Gastrocnemius medialis (tissue), 4 donors: ENCODE measurements around the gene SEC22C. TPM values are rescaled to one million over a fixed set of nuclear protein-coding genes. Genes with fewer than 3 reads are reported as not detected.
A peak's percentile ranks its signal among the peaks of the same experiment; 100 is the strongest.

Experiments used
- ATAC-seq, 2 donors: fragments of 150-250 bp; one replicate each; pipeline ENCODE4 v1.9.1; 2016
- DNase-seq, 2 donors: peaks; one replicate each; pipeline ENCODE4 v3.0.0-alpha.2; 2019
- H3K27ac ChIP-seq, 4 donors: fragments of 200-600 bp; sonication (generic); 1 replicate in 1 of 4; 2 replicates in 3 of 4; pipeline ENCODE4 v1.5.1; 2016 to 2018; ENCODE audit warnings: mild to moderate bottlenecking in 2 of 4, moderate library complexity in 1 of 4
- H3K27me3 ChIP-seq, 3 donors: fragments of 200-600 bp; sonication (generic) in 2 of 3; 1 replicate in 1 of 3; 2 replicates in 2 of 3; pipeline versions ENCODE4 v1.5.1 to v1.6.0; 2016 to 2019; ENCODE audit warnings: mild to moderate bottlenecking in 1 of 3, moderate library complexity in 1 of 3
- H3K36me3 ChIP-seq, 2 donors: fragments of 200-600 bp; sonication (generic) in 1 of 2; one replicate each; pipeline ENCODE4 v1.5.1; 2017 to 2018
- H3K4me1 ChIP-seq, 2 donors: fragments of 200-600 bp; sonication (generic) in 1 of 2; one replicate each; pipeline ENCODE4 v1.5.1; 2016 to 2017; ENCODE audit warnings: mild to moderate bottlenecking in 2 of 2
- H3K4me3 ChIP-seq, 4 donors: fragments of 200-600 bp; sonication (generic) in 3 of 4; 1 replicate in 1 of 4; 2 replicates in 3 of 4; pipeline ENCODE4 v1.5.1; 2016 to 2019; ENCODE audit warnings: mild to moderate bottlenecking in 2 of 4
- H3K9me3 ChIP-seq, 3 donors: fragments of 200-600 bp; sonication (generic) in 2 of 3; 1 replicate in 1 of 3; 2 replicates in 2 of 3; pipeline ENCODE4 v1.5.1; 2016 to 2019
- CTCF ChIP-seq, 5 experiments: fragments of 450-650 bp in 3 of 5; fragments of 200-600 bp in 2 of 5; sonication (generic) in 2 of 5; IDR thresholded peaks in 4 of 5; conservative IDR thresholded peaks in 1 of 5; 1 replicate in 4 of 5; 2 replicates in 1 of 5; pipeline ENCODE4 v1.5.1; 2016 to 2019; ENCODE audit warnings: antibody characterized with exemption in 5 of 5, mild to moderate bottlenecking in 3 of 5, moderate library complexity in 3 of 5
- POLR2A ChIP-seq, 2 donors: fragments of 450-650 bp; IDR thresholded peaks; one replicate each; pipeline ENCODE4 v1.6.1; 2017; ENCODE audit warnings: antibody characterized with exemption in 2 of 2, mild to moderate bottlenecking in 2 of 2, moderate library complexity in 2 of 2
- in situ Hi-C, 4 donors: fragments of 200-750 bp; cut with MboI; loops; one replicate each; pipeline versions ENCODE4 v1.15.0 to v1.8.0; 2017; ENCODE audit warnings: low sequenced_read_pairs in 4 of 4
- intact Hi-C: fragments of 100-400 bp; cut with DNase I; formaldehyde crosslinking; loops from one replicate; pipeline ENCODE4 v1.15.1; 2023; ENCODE audit warnings: low total_unique reads
- total RNA-seq, 4 donors: library from RNA; depleted of rRNA; stranded (reverse); fragments of >200 nt; gene quantifications; one replicate each; pipeline versions ENCODE4 v1.1.0 to v1.2.3, GENCODE V29; 2016

The SEC22C gene
- total RNA-seq, 4 donors from 2014 or later = 35.5 to 54.6 (median 40.6) TPM

- in situ Hi-C loops = no loop called here
- Histone ChIP-seq H3K27ac (peak overlapping the region in 1 of 4 donors; percentile 15), H3K36me3 (no peaks in the 10 kb centered on the region), H3K4me3 (peak overlapping the region; percentile 38 to 57 (median 48)), H3K27me3 (peaks cover 20 to 27% (median 25%) of the 10 kb centered on the region in 3 donors), H3K4me1 (peaks cover 9 to 16% of the 10 kb centered on the region in 2 donors), H3K9me3 (no peaks in the 10 kb centered on the region)
- ATAC-seq (no peak), DNase-seq (no peak)
- intact Hi-C loops = loop anchor here (5.0 kb wide), 1 partner anchor 46 kb away; no protein-coding TSS in a partner anchor
- TF ChIP-seq POLR2A (IDR thresholded peaks at IDR 0.05) (no peak), CTCF (IDR thresholded peaks at IDR 0.05 in 4 of 5, conservative IDR thresholded peaks at IDR 0.05 in 1 of 5) (no peak)
Observed at GRCh38 chr3:42501321-42501680, 80.5 kb downstream of the SEC22C start.

- H3K36me3 ChIP-seq = no peaks in the 10 kb centered on the region
- H3K27ac ChIP-seq = no peak overlapping the region
- H3K4me3 ChIP-seq = no peak overlapping the region
- DNase-seq (no peak), ATAC-seq (no peak)
- in situ Hi-C loops = no loop called here
- peaks cover 9 to 16% of the 10 kb centered on the region in 2 donors for H3K4me1 ChIP-seq
- intact Hi-C loops = loop anchor here (5.0 kb wide), 1 partner anchor 46 kb away; no protein-coding TSS in a partner anchor
- TF ChIP-seq POLR2A (IDR thresholded peaks at IDR 0.05) (no peak), CTCF (IDR thresholded peaks at IDR 0.05 in 4 of 5, conservative IDR thresholded peaks at IDR 0.05 in 1 of 5) (no peak)
- peaks cover 20 to 27% (median 25%) of the 10 kb centered on the region in 3 donors for H3K27me3 ChIP-seq
- no peaks in the 10 kb centered on the region for H3K9me3 ChIP-seq
Observed at GRCh38 chr3:42500909-42501308, 80.9 kb downstream of the SEC22C start.

- Histone ChIP-seq H3K27me3 (peaks cover 20 to 27% (median 25%) of the 10 kb centered on the region in 3 donors), H3K27ac (no peak overlapping the region), H3K4me1 (peaks cover 9 to 16% of the 10 kb centered on the region in 2 donors), H3K36me3 (no peaks in the 10 kb centered on the region), H3K9me3 (no peaks in the 10 kb centered on the region), H3K4me3 (no peak overlapping the region)
- TF ChIP-seq POLR2A (IDR thresholded peaks at IDR 0.05) (no peak), CTCF (IDR thresholded peaks at IDR 0.05 in 4 of 5, conservative IDR thresholded peaks at IDR 0.05 in 1 of 5) (no peak)
- ATAC-seq = no peak
- DNase-seq = no peak
- in situ Hi-C loops = no loop called here
- intact Hi-C loops = loop anchor here (5.0 kb wide), 1 partner anchor 47 kb away; no protein-coding TSS in a partner anchor
Observed at GRCh38 chr3:42500091-42500490, 81.7 kb downstream of the SEC22C start.

- intact Hi-C loops = no loop called here
Observed at GRCh38 chr3:42499478-42499871, 82.3 kb downstream of the SEC22C start.

More at GRCh38 chr3:42499478-42499871, 82.3 kb downstream of the SEC22C start:
- no peak for ATAC-seq
- H3K27ac ChIP-seq = no peak overlapping the region
- peaks cover 9 to 16% of the 10 kb centered on the region in 2 donors for H3K4me1 ChIP-seq
- no peaks in the 10 kb centered on the region for H3K36me3 ChIP-seq
- H3K4me3 ChIP-seq = no peak overlapping the region
- H3K27me3 ChIP-seq = peaks cover 20 to 27% (median 25%) of the 10 kb centered on the region in 3 donors
- no peak for TF ChIP-seq POLR2A (IDR thresholded peaks at IDR 0.05)
- TF ChIP-seq CTCF (IDR thresholded peaks at IDR 0.05 in 4 of 5, conservative IDR thresholded peaks at IDR 0.05 in 1 of 5) = no peak
- DNase-seq = no peak
- no peaks in the 10 kb centered on the region for H3K9me3 ChIP-seq
- in situ Hi-C loops = no loop called here
